OCI-LY3 (cell line): Measurements from ENCODE around the gene DFFB.

Experiments used
- H2AFZ ChIP-seq: fragments of 200-600, 300-600 bp; shearing (Covaris generic); 2 replicates; pipeline ENCODE4 v1.6.0; 2014; ENCODE audit warnings: antibody characterized with exemption, low read depth, low read length
- H3K27ac ChIP-seq: fragments of 200-600, 300-600 bp; sonication (generic); 2 replicates; pipeline ENCODE4 v1.5.1; 2014; ENCODE audit warnings: mild to moderate bottlenecking, low read length, moderate library complexity, mixed read lengths
- H3K27me3 ChIP-seq: fragments of 200-600, 300-600 bp; sonication (generic); 2 replicates; pipeline ENCODE4 v1.6.1; 2014; ENCODE audit warnings: low read depth, low read length, mixed read lengths
- H3K36me3 ChIP-seq: fragments of 200-600, 300-600 bp; sonication (generic); replicated peaks from 2 replicates; pipeline ENCODE3; 2014; ENCODE audit warnings: low read depth, low read length, mixed read lengths
- H3K4me1 ChIP-seq: fragments of 300-600, 200-600 bp; sonication (generic); 2 replicates; pipeline ENCODE4 v1.6.1; 2014; ENCODE audit warnings: low read length, mixed read lengths
- H3K4me2 ChIP-seq: fragments of 200-600, 300-600 bp; sonication (generic); 2 replicates; pipeline ENCODE4 v1.6.1; 2014; ENCODE audit warnings: low read length, mixed read lengths
- H3K4me3 ChIP-seq: fragments of 300-600, 200-600 bp; sonication (generic); 2 replicates; pipeline ENCODE4 v1.5.1; 2014; ENCODE audit warnings: antibody characterized with exemption, mild to moderate bottlenecking, low read length, moderate library complexity
- H3K79me2 ChIP-seq: fragments of 300-600, 200-600 bp; shearing (Covaris generic); 2 replicates; pipeline ENCODE4 v1.6.1; 2014; ENCODE audit warnings: mild to moderate bottlenecking, low read length, mixed read lengths
- H3K9ac ChIP-seq: fragments of 300-600, 200-600 bp; shearing (Covaris generic); 2 replicates; pipeline ENCODE4 v1.6.0; 2014; ENCODE audit warnings: mild to moderate bottlenecking, low read length, moderate library complexity
- H3K9me3 ChIP-seq: fragments of 200-600, 300-600 bp; shearing (Covaris generic); 2 replicates; pipeline ENCODE4 v1.6.1; 2014; ENCODE audit warnings: low read length, mixed read lengths; ENCODE audit not compliant: insufficient read depth
- H4K20me1 ChIP-seq: fragments of 200-600, 300-600 bp; sonication (generic); 2 replicates; pipeline ENCODE4 v1.6.1; 2016; ENCODE audit warnings: low read length, mixed read lengths; ENCODE audit not compliant: insufficient read depth
- EZH2phosphoT487 ChIP-seq: fragments of 200-600 bp; shearing (Covaris generic); IDR thresholded peaks from 2 replicates; pipeline ENCODE4 v1.6.1; 2018; ENCODE audit warnings: antibody characterized with exemption, mixed run types, low read depth
- TF ChIP-seq, protein P1 (sequence below): fragments of 200-600, 300-600 bp; sonication (generic); IDR thresholded peaks from 2 replicates; pipeline ENCODE4 v1.5.1; 2014; ENCODE audit warnings: antibody characterized with exemption, low read length, low read depth

DFFB gene

GRCh38 chr1:3886106-3886670, 28.9 kb downstream of the DFFB start:
- no peak overlapping the region for H3K4me2 ChIP-seq
- H3K4me1 ChIP-seq, result no peaks in the 10 kb centered on the region
- H3K36me3 ChIP-seq, result peaks cover 28% of the 10 kb centered on the region
- H3K27ac ChIP-seq, result no peak overlapping the region
- no peaks in the 10 kb centered on the region for H3K27me3 ChIP-seq
- H3K79me2 ChIP-seq, result no peaks in the 10 kb centered on the region
- H3K9ac ChIP-seq, result no peak overlapping the region
- H4K20me1 ChIP-seq, result no peaks in the 10 kb centered on the region
- H3K9me3 ChIP-seq, result no peaks in the 10 kb centered on the region
- TF ChIP-seq, protein P1, sequence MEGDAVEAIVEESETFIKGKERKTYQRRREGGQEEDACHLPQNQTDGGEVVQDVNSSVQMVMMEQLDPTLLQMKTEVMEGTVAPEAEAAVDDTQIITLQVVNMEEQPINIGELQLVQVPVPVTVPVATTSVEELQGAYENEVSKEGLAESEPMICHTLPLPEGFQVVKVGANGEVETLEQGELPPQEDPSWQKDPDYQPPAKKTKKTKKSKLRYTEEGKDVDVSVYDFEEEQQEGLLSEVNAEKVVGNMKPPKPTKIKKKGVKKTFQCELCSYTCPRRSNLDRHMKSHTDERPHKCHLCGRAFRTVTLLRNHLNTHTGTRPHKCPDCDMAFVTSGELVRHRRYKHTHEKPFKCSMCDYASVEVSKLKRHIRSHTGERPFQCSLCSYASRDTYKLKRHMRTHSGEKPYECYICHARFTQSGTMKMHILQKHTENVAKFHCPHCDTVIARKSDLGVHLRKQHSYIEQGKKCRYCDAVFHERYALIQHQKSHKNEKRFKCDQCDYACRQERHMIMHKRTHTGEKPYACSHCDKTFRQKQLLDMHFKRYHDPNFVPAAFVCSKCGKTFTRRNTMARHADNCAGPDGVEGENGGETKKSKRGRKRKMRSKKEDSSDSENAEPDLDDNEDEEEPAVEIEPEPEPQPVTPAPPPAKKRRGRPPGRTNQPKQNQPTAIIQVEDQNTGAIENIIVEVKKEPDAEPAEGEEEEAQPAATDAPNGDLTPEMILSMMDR, result no peak
- no peak for TF ChIP-seq EZH2phosphoT487
- no peak overlapping the region for H3K4me3 ChIP-seq
- no peak overlapping the region for H2AFZ ChIP-seq

DNA sequence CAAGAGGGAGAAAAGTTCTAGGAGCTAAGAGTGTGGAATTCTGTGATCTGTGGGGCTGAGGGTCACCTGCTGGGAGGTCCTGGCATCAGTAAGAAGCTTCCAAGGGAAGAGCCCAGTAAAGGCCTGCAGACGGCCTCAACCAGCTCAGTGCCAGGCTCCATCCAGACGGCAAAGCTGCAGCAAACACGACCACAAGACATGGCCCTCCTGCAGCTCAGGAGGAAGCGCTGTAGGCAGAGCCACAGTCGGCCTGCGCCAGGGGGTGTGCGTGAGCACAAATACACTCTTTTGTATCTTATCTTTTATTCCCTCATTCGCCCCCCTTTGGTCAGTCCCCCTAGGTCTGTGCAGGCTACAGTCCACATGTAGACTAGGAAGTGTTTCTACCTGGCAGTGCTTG, 29.4 kb downstream of the DFFB start:
- Histone ChIP-seq H3K79me2 (no peaks in the 10 kb centered on the region), H2AFZ (no peak overlapping the region), H3K9ac (no peak overlapping the region), H3K9me3 (no peaks in the 10 kb centered on the region), H4K20me1 (no peaks in the 10 kb centered on the region), H3K4me3 (no peak overlapping the region), H3K27ac (no peak overlapping the region), H3K4me2 (no peak overlapping the region), H3K27me3 (no peaks in the 10 kb centered on the region), H3K36me3 (peaks cover 28% of the 10 kb centered on the region), H3K4me1 (no peaks in the 10 kb centered on the region)
- TF ChIP-seq, protein P1, result no peak
- no peak for TF ChIP-seq EZH2phosphoT487

DNA sequence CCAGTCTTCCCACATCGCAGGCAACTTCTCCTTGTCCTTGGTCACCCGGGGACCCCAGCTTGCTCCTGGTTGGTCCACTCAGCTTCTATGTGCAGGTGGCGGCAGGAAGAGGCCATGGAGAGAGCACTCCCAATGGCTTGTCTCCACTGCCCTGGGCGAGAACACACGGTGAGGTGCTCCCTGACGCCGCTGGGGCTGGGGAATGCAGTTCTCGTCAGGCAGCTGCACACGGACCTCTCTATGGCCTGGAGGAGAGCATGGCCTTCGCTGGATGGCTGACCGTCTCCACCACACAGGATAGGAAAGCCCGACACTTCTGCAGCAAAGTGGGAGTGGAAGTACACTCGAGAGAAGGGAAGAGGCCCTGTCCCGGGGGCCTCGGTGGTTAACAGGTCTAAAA, 31.0 kb downstream of the DFFB start:
- H3K4me1 ChIP-seq, result peaks cover 5% of the 10 kb centered on the region; the same call in 1 of the 2 replicates
- no peak overlapping the region for H3K27ac ChIP-seq
- no peaks in the 10 kb centered on the region for H3K27me3 ChIP-seq
- no peaks in the 10 kb centered on the region for H3K9me3 ChIP-seq
- peaks cover 31% of the 10 kb centered on the region for H3K36me3 ChIP-seq
- H4K20me1 ChIP-seq, result no peaks in the 10 kb centered on the region
- H2AFZ ChIP-seq, result no peak overlapping the region
- TF ChIP-seq, protein P1, result no peak
- TF ChIP-seq EZH2phosphoT487, result no peak
- H3K4me2 ChIP-seq, result no peak overlapping the region
- H3K9ac ChIP-seq, result no peak overlapping the region
- peaks cover 7% of the 10 kb centered on the region; the same call in 1 of the 2 replicates for H3K79me2 ChIP-seq
- no peak overlapping the region for H3K4me3 ChIP-seq

GRCh38 chr1:3889936-3890335, 32.7 kb downstream of the DFFB start:
- Histone ChIP-seq H3K27ac (no peak overlapping the region), H3K27me3 (no peaks in the 10 kb centered on the region), H3K9ac (no peak overlapping the region), H3K36me3 (peaks cover 34% of the 10 kb centered on the region), H3K4me3 (no peak overlapping the region), H3K4me2 (no peak overlapping the region), H3K79me2 (peaks cover 22% of the 10 kb centered on the region), H3K9me3 (no peaks in the 10 kb centered on the region), H2AFZ (no peak overlapping the region), H4K20me1 (no peaks in the 10 kb centered on the region; the same call in none of the 2 replicates), H3K4me1 (peaks cover 8% of the 10 kb centered on the region; the same call in 1 of the 2 replicates)
- TF ChIP-seq, protein P1, result no peak
- TF ChIP-seq EZH2phosphoT487, result no peak
